ENCODE measurements around the gene MRPL49.

DNA sequence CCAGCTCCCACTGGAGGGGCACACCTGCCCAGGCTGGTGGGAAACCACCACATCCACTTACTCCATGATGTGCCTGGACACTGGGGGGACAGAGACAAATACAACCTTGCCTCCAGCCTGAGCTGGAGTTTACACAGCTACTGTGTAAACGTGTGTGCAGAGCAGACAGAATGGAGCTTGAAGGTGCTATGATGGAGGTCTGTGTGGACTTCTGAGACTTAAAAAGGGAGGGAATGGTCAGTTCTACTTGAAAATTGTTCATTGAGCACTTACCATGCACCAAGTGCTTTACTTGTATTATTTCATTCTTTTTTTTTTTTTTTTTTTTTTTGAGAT lies 49.5 kb upstream of the MRPL49 start:
- TF ChIP-seq CSDC2 (CRISPR knock-in tag; IDR thresholded peaks at IDR 0.05) (no peak), GLIS3 (CRISPR knock-in tag; IDR thresholded peaks at IDR 0.05) (no peak), ZC3H10 (CRISPR knock-in tag; IDR thresholded peaks at IDR 0.05) (no peak), ZFP30 (CRISPR knock-in tag; IDR thresholded peaks at IDR 0.05) (no peak), ZFP3 (CRISPR knock-in tag; IDR thresholded peaks at IDR 0.05) (no peak), TSHZ2 (CRISPR knock-in tag; IDR thresholded peaks at IDR 0.05) (no peak), ZNF8 (CRISPR knock-in tag; IDR thresholded peaks at IDR 0.05) (no peak)
- TF ChIP-seq, protein P1, sequence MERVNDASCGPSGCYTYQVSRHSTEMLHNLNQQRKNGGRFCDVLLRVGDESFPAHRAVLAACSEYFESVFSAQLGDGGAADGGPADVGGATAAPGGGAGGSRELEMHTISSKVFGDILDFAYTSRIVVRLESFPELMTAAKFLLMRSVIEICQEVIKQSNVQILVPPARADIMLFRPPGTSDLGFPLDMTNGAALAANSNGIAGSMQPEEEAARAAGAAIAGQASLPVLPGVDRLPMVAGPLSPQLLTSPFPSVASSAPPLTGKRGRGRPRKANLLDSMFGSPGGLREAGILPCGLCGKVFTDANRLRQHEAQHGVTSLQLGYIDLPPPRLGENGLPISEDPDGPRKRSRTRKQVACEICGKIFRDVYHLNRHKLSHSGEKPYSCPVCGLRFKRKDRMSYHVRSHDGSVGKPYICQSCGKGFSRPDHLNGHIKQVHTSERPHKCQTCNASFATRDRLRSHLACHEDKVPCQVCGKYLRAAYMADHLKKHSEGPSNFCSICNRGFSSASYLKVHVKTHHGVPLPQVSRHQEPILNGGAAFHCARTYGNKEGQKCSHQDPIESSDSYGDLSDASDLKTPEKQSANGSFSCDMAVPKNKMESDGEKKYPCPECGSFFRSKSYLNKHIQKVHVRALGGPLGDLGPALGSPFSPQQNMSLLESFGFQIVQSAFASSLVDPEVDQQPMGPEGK (CRISPR knock-in tag; IDR thresholded peaks at IDR 0.05; ENCODE audit: borderline replicate concordance), result no peak
